NCI-H526 treated with DMSO at 0.1 percent for 48 hours (cell line): ENCODE measurements around the gene C7orf25.

Experiments
- DNase-seq: peaks from one replicate; lab custom pipeline; 2025; lab: John Stamatoyannopoulos, UW

Gene C7orf25

DNA sequence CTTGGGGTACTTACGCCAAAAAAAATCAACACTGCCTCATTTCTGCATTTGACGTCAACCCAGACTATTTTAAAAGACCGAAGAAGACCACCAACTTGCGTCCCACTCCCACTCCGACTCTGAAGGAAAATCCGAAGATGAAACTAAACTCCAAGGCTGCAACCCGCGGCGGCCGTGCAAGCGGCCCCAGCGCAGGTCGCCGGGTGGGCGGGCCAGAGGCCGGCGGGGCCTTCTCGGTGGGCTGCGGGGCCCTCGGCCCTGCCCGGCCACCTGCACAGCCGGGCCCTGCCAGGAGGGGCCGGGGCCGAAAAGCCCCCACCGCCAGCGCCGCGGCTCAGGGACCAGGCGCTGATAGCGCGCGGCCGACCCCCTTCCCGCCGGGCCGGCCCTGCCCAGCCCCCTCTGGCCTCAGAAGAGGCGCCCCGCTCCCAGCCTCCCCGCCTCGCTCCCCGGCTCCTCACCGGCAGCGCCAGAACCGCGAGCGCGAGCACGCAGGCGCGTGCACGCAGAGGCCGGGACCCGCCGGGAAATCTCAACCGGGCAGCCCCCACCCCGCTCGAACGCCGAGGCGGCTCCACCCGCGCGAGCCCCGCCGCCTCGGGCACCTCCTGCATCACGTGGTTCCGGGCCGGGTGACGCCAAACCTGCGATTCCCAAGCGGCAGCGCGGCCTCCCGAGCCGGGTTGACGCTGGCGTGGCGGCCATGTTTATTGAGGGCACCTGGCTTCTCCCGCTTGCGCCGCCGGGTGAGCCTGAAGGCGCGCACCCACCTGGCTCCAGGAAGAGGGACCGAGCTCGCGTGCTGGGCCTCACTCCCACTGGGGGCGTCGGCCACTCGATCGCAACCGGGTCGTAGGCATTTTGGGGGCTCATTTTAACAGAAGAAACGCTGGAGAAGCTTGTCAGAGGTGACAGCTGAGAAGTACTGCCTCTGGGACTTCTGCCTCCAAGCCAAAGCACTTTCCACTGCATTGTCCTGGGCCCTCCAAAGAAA lies at the start of gene C7orf25:
C7orf25 (minus strand) TSS at position 617 of the 994 bp plus-strand sequence. CDS start 1,170 bp downstream, outside the sequence.
- peak; percentile 89 for DNase-seq

DNA sequence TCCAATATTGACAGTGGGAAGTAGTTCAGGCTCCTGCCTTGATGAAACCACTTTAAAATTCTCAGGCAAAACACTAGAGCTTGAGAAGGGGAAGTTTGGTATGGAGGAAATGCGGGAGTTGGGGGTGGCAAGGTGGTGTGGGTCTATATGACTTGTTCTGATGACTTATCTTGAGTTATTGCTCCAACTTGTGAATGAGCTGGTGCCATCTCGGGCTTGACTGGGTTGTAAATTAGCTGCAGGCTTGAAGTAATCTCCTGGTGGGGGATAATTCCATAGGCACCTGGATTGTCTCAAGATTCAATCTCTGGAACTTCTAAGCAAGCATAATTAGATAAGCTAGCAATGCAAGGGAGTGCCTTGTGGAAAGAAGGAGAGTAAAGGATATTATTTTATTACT lies 49.3 kb upstream of the C7orf25 start:
- DNase-seq: no peak

DNA sequence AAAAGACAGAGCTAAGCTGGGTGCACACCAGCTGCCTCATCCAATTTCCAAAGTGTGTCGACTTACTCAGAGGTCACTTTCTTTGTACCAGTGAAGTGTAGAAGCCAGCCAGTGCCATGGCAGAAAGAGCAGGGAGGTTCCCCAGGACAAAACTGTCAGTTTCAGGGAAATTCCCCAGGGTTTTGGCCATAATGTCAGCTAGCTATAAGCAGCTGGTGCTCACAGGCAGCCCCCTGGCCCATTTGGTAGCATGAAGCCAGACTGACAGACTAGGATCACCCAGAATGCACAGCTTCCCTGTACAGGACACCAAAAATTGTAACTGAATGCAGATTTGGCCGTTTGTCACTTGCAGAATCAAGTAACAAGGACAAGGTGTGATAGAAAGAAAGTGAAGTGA lies 48.9 kb upstream of the C7orf25 start:
- no peak for DNase-seq

DNA sequence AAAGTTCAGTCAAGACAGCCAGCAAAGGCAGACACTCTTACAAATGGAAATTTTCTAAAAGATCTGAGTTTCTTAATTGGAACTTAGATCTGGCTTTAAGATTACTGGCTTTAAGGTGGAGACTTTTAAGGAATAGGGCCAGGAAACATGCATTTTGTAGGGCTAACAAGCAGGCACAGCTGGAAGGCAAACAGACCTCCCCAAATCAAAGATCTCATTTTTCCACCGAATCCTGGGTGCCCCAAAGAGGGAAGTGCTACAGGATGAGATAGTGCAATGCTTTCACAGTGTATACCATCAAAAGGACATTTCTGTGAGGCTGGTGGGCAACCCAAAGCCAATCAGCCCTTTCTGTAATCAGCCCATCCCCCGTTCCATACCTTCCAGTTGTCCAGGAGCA lies 47.7 kb upstream of the C7orf25 start:
- no peak for DNase-seq

DNA sequence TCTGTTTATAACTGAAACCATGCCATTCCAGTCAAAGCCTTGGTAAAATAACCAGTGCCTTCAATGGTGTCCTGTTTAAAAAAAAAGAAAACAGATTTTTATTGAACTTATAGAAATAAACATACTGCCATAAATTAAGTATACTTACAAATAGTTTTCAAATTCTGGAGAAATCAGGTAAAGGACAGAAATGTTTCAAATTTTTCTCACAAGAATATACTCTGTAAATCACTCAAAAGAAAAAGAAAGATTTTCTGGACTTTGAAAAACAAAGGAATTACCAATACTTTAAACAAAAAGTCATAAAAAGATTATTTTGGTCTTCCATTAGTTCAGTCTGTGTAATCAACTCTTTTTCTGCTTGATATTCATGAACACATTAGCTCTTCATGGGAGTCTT lies 44.2 kb upstream of the C7orf25 start:
- no peak for DNase-seq

DNA sequence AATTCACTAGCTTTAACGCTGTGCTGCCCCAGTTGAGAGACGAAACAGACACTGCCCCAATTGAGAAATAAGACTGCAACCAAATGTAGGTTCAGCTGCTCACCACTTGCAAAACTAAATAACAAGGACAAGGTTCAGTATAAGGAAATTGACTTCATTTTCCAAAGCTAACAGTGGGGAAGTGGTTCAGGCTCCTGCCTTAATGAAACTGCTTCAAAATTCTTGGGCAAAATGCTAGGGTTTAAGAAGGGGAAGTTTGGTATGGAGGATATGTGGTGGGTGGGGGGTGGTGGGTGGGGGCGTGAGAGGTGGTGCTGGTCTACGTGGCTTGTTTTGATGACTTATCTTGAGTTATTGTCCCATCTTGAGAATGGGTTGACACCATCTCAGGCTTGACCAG lies 42.1 kb upstream of the C7orf25 start:
- no peak for DNase-seq

DNA sequence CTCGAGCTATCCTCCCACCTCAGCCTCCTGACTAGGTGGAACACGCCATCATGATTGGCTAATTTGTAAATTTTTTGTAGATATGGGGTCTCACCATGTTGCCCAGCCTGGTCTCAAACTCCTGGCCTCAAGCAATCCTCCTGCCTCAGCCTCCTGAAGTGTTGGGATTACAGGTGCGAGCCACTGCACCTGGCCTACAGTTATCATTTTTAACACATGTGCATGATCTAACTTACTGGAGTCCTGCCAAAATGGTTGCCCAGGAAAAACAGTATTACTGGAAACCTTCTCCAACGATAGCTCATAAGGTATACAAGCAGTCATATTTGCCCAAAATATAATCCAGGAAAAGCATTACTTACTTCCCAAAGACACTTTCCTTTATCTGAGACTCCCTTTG lies 40.5 kb upstream of the C7orf25 start:
- no peak for DNase-seq

DNA sequence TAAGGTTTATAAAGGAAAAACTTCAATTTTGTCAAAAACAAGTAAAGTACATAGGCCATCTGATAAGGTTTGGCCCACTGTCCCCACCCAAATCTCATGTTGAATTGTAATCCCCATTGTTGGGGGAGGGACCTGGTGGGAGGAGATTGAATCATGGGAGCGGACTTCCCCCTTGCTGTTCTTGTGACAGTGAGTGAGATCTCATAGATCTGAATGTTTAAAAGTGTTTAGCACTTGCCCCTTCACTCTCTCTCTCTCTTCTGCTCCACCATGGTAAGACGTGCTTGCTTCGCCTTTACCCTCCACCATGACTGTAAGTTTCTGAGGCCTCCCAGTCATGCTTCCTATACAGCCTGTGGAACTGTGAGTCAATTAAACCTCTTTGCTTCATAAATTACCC lies 38.5 kb upstream of the C7orf25 start:
- no peak for DNase-seq

DNA sequence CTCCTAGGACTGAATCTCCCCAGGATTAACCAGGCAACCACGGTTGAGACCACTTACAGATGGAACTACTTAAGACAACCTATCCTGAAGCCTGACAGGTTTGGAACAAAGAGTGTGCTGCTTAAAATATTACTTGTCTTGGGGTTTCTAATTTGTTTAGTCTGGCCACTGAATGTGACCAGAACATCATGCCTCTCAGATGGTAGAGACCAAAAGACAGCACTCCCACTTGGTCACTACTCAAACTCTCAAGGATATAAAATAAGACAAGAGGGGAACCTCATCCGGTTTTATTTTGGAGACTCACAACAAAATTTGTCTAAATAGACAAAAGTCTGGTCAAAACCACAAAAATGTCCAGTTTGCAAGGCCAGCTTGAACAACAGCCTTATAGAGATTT lies 35.7 kb upstream of the C7orf25 start:
- DNase-seq: no peak

DNA sequence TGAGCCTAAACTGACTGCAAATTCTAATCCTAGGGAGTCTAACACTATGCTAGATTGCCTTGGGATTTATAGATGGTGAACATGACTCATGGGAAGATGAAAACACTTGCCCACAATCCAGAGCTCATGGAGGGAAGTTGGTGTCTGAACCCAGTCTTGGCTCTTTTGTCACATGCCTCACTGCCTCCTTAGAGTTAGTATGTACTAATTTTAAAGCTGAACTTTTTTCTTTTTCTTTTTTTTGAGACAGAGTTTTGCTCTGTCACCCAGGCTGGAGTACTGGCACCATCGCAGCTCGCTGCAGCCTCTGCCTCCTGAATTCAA lies 34.7 kb upstream of the C7orf25 start:
- no peak for DNase-seq

DNA sequence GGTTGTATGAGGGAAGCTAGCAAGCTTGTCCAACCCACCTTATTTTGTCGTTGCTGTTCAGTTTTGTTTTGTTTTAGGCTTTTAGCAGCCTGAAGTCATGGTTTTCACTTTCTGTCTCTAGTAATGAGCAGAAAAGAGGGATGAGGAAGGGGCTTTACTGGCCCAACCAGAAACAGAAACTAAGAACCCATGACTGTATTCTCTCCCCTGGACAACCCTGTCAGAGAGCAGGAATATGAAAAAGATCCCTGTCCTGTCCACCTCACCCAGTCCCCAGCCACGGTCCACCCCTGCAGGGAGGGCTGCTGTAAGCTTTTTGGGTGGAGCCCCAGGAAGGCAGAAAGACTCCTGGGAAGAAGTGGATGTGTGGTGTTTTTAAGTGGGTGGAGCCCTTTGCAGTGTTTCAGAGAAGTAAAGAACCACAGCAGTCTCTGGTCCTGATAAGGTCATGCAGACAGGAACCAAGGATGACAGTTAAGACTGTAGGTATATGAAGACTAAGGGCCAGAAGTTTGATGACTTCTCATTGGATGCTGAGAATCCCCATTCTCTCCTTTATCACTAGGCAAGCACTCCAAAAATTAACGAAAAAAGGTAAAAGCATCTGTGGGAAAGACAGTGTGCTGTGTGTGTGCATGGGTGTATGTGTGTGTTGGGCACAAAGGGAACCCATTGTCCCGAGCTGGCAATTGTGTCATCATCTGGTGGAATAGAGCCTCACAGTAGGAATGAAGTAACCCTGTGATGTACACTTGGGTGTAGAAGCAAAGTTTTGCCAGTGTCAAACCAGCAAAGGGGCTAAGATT lies 34.2 kb upstream of the C7orf25 start:
- no peak for DNase-seq

DNA sequence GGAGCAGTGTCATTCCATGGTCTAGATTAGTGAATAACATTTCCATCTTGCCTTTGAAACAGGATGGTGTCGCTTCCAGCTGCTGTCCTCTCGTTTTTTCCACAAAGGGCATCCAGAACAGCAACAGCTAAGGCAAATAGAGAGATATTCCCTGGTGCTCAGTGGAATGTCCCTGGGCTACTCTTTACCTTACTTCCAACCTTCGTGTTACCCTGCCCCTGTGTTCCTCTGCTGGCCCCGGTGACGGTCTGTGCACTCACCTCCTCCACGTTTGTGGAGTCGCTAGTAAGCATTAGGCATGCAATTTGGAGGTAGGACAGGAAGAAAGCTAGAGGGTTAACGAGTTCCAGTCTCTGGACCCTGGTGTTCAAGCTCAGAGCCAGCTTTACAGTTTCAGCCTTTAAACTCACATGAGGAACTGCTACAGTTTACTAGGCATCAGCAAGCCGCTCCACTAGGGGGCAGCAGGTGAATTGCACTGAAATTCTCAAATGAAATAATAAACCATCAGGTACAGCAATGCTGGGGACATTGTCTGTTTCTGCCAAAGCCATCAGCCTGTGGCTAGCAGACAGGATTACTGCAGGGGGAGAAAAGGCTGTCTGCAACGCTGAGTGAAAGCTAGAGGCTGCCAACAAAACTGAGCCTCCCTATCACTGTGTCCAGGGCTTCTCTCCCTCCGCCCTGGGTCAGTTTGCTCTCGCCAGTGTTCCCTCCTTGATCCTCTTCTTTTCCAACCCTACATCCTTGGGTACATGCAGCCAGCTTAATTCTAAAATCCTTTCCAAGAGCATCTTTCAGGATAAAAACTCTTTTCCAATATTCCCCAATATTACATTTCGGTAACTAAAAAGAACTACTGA lies 29.3 kb upstream of the C7orf25 start:
- DNase-seq: peak; percentile 12

DNA sequence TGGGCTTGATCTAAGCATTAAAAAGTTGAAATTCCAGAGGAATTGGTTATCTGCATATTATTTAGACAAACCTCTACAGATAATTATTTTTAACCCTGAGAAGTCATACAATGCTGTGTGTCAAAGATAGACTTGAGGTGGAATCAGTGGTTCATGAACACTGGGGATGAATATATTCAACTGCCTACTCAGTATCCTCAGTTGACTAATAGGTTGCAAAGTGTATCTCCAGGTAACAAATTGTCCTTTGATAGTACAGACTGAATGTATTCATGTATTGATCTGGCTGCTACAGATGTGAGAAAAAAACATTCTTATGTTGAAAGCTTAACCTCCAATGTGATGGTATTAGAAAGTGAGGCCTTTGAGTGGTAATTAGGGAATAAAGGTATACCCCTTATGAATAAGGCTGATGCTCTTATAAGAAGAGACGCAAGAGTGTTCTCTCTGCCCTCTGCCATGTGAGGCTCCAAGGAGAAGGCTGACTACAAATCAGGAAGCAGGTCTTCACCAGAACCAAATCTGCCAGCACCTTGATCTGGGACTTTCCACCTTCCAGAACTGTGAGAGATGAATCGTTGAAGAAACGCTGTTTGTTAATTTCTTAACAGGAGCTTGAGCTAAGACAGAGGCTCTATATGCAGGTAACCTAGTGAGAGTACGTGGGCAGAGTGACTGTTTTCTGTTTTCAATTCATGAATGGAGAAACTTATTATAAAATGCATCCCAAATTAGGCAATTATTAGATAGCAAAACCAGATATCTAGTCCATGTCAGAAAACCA lies 27.8 kb upstream of the C7orf25 start:
- no peak for DNase-seq

DNA sequence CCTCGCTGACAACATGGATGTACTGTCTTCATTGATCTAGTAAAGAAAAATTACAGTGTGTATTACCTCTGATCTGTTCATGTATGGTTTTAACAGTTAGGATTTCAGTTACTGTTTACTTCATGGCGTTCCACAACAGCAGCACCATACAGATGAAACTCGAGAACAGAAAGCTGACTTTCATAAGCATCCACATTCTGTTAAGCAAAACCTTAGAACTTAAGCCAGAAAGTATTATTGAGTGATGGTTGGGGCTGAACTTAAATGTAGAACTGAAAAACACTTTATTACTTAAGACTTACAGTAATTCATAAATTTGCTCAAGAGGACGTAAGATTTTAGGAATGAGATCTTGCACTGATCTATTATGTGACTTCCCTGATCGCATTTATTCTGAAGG lies 24.0 kb upstream of the C7orf25 start:
- DNase-seq: no peak

DNA sequence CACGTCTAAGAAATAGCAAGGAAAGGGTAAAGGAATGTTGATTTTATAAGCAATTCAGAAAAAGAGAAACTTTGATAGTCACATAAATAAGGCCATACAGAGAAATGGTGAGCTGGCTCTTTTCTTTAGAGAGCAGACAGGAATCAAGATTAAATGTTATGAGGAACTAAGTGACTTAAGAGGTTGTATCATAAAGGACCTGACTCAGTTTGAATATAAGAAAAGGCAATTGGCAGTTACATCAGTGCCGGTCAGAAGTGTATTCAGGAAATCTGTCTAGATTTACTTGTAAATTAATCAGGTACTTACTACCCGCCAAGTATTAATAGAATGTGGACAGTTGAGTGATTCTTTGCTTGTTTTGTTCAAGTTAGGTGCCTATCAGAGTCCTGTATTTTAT lies 22.4 kb upstream of the C7orf25 start:
- no peak for DNase-seq

DNA sequence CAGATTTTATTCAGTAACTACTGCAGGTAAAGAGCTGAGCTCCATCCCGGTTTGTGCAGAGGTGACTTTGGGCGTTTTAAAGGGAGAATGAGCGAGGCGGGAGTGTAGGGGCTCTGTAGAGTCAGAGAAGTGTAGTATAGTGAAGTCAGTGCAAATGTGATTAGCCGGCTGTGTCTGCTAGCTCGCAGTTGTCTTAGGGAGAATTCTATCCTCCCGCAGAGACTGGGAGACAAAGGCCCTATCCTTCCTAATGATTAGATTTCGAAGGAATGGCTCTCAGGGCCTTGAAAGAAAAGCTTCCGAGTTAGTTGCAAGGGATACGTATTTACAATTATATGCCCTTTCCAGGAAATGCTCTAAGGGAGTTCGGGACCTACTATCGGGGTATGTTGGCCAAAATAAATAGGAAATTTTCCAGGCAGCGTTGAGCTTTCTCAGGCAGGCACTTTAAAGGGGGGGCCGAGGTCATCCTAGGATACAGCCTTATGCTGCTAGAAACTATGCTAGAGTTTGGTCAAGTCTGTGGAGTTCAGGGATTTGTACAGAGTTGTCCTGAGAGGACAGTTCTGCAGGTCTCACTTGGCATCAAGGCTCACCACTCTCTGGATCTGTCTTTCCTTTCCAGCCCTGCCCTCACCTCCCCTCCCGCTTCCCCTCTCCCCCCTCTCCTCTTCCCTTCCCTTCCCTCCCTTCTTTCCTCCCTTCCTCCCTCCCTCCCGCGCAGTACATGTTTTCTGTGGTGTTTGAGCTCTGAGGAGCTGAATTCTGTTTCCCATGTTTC lies 21.1 kb upstream of the C7orf25 start:
- no peak for DNase-seq

DNA sequence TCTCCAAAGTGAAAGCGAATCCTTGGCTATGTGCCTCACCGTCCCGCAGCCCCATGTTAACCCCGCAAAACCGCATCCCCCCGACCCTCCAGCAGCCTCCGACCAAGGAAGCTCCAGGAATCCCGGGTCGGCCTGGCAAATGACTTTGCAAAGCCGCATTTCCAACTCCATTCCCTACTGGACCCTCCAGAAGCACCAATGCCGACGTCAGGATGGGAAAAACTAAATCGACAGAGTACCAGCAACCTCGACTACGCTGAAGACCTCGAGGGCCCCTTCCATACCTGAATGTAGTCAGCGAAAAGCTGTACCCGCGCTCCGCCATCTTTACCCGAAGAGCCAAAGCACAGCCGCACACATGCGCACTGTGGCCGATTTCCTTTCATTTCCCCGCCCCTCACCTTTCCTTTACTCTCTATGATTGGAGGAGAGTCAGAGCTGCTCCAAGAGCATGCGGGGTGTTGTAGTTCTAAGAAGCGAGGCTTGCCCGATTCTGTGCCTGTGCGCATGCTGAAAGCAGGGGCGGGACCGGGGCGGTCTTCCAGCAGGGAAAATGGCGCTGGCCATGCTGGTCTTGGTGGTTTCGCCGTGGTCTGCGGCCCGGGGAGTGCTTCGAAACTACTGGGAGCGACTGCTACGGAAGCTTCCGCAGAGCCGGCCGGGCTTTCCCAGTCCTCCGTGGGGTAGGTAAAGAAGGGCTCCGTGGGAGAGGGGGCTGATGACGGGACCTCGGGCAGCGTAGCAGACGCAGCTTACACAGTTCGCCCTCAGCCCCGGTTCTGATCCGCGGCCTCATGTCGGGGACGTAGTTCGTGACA lies 20.2 kb upstream of the C7orf25 start, which contains the start of the genes MRPL32 and PSMA2:
MRPL32 (plus strand) TSS at position 543 of the 818 bp plus-strand sequence; CDS start at position 554, 11 bp downstream.
PSMA2 (minus strand) TSS at position 341 of the 818 bp plus-strand sequence; CDS start at position 325, 16 bp downstream.
- DNase-seq: peak; percentile 95

DNA sequence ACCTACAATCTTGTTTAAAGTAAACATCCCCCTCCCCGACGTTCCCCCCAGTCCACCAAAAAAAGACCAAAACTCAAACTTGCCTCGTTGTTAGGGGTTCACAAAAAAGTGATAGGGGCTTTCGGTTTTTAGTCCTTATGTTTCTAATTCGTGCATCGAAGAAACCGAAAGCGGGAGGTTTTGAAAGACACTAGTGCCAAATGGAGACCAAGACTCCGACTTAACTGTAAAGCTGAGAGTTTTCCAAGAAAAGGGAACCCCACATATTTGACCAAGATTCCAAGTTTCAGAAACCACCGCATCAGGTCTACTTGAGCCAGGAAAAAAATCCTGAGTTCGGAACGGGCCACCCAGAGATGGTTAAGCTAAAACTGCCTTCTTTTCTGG lies 19.6 kb upstream of the C7orf25 start:
- no peak for DNase-seq

DNA sequence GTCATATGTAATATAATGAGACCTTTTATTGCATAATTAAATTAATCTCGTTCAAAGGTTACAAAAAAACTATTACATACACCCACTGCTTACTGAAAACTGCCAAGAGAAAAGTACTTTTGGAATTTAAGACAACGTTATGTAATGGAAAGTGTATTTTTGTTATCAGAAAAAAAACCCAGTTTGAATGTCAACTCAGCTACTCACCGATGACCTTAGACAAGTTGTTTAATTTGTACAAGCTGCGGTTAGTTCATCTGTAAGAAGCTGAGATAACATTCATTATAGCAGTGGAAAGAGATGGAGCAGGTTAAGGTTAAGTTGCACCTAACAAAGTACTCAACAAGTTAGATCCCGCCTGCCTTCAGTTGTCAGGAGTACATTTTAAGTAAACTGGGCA lies 19.0 kb upstream of the C7orf25 start:
- no peak for DNase-seq
